ENCODE measurements around the gene DLL1. TPM values are rescaled to one million over a fixed set of nuclear protein-coding genes. Genes with fewer than 3 reads are reported as not detected.
A peak's percentile ranks its signal among the peaks of the same experiment; 100 is the strongest.

Gene DLL1
- total and polyA plus RNA-seq, 9 donors, result 12.8 to 24.7 (median 17.9) TPM

DNA sequence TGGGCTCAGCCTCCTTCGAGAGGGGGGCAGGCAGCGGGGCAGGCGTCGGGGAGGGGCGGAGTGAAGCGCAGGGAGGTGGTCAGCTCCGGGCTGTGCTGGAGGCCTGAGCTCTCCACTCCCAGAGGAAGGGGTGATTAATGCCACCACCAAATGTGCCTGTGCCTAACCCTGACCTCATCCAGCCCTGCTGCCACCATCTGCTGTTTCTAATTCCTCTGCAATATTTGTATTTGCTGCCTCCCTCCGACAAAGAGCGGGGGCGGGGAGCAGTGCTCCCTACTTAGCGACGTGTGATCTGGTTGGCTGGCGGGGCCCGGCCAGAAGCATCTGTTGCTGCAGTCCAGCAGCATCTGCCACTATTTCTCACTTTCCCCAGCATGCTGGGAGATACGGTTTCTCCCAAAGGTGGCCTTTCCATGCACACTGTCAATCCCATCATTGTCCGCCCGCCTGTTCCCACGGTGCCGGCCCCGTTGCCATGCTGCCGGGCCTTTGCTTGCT is 47.0 kb downstream of the DLL1 start:
- no peaks in the 10 kb centered on the region for H3K36me3 ChIP-seq (ENCODE audit: control insufficient read depth, insufficient read depth, low read length)
- peak; percentile 77 for DNase-seq
- peak overlapping the region; percentile 47 for H3K27ac ChIP-seq (ENCODE audit: low read length)
- peaks cover 15% of the 10 kb centered on the region for H3K27me3 ChIP-seq (ENCODE audit: control insufficient read depth, insufficient read depth, low read length)
- H3K9me3 ChIP-seq (replicated peaks; ENCODE audit: control insufficient read depth, low read depth, low read length), result no peaks in the 10 kb centered on the region
- H3K4me1 ChIP-seq (ENCODE audit: control insufficient read depth, insufficient read depth, low read length), result peaks cover 43% of the 10 kb centered on the region
- no peak overlapping the region for H3K4me3 ChIP-seq (ENCODE audit: low read length)
- 8% methylated on average over 11 of the region's 21 CpGs for WGBS (ENCODE audit: insufficient coverage)

DNA sequence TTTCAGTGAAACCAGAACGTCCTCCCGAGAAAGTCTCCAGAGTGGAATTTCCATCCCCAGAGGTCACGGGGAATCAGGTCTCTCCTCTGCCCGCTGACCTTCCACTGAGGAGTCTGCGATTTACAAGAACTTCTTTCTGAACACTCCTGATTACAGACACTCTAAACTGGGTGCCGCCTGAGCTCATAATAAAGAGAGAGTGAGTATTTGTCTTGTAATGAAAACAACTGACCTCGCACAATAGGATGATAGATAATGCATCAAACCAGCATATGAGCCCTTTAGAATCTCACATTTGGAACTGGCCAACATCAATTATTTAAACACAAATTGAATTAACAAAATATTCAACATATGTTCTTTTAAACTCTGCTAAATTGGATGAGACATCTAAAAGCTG is 47.5 kb downstream of the DLL1 start:
- H3K9me3 ChIP-seq (replicated peaks; ENCODE audit: control insufficient read depth, low read depth, low read length), result no peaks in the 10 kb centered on the region

DNA sequence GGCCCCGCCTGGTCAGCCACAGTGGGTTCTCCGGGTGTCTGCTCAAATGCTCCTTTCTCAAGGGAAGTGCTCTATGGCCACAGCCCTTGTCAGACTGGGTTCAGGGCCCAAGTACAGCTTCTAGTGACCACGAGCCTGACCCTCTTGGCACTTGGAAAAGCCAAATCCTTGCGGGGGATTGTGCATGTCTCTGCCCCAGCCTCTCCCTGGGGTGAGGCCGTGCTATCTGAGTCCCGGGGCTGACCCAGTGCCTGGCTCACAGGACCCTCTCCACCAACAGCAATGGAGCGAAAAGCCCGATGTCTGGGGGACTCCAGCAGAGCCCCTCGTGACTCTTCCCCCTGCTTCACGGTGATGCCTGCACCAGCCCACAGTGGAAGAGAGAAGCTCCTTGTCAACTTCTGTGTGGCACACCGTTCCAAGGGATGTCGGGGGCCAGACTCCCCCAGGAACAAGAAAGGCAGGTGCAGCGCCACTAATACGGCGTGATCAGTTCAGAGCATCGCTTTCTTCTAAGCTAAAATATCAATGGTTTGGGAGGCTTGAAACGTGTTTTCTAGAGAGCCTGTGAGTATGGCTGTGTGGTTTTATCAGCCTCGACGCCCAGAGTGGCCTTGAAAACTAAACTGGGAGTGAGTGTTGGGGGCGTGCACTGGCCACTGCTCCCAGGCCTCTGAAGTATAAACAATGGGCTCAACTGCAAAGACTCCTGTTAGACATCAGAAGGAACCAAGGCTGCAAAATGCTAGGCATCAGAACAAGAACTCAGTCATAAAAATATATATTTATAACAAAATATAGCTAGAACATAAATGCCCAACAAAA is 51.9 kb downstream of the DLL1 start:
- Histone ChIP-seq H3K9me3 (replicated peaks; ENCODE audit: control insufficient read depth, low read depth, low read length) (no peaks in the 10 kb centered on the region), H3K4me3 (ENCODE audit: low read length) (no peak overlapping the region), H3K27ac (ENCODE audit: low read length) (no peak overlapping the region), H3K27me3 (ENCODE audit: control insufficient read depth, insufficient read depth, low read length) (peaks cover 11% of the 10 kb centered on the region), H3K36me3 (ENCODE audit: control insufficient read depth, insufficient read depth, low read length) (no peaks in the 10 kb centered on the region), H3K4me1 (ENCODE audit: control insufficient read depth, insufficient read depth, low read length) (peaks cover 8% of the 10 kb centered on the region)
- no peak for DNase-seq
- WGBS (ENCODE audit: insufficient coverage), result 86% methylated on average over 17 of the region's 20 CpGs

More for the DNA sequence above, 47.5 kb downstream of the DLL1 start:
- Histone ChIP-seq H3K36me3 (ENCODE audit: control insufficient read depth, insufficient read depth, low read length) (no peaks in the 10 kb centered on the region), H3K4me3 (ENCODE audit: low read length) (no peak overlapping the region), H3K4me1 (ENCODE audit: control insufficient read depth, insufficient read depth, low read length) (peaks cover 39% of the 10 kb centered on the region), H3K27ac (ENCODE audit: low read length) (peak overlapping the region; percentile 47), H3K27me3 (ENCODE audit: control insufficient read depth, insufficient read depth, low read length) (peaks cover 15% of the 10 kb centered on the region)
- DNase-seq, result no peak
- WGBS (ENCODE audit: insufficient coverage), result 38% methylated on average over 3 of the region's 7 CpGs

DNA sequence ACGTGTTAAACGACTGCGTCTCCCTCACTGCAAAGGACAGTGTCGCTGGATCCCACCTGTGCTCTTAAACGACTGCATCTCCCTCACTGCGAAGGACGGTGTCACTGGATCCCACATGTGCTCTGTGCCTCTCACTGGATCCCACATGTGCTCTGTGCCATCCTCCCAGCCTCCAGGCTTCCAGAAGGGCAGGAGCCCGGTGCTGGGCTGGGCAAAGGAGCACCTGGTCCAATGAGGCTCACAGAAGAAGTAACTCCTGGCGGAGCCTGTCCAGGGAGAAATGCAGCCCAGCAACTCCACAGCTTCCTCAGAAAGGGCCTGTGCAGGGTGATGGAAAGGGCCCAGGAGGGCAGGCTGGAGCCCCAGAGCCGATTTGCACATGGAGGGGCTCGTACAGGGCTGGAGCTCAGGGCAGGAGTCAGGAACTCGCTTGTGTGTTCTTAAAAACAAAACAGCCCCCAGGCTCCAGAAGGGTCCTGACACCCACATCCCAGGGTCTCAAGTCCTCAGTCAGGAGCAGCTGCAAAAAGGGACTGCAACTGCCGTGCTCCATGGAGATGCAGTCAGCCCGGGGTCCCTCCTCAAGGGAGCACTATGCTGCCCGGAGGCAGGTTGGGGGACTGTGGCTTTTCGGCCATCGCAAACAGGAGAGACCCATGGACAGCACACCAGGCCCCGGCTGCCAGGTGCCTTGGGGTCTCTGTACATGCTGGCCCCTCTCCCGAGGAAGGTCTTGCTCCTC is 52.7 kb downstream of the DLL1 start:
- no peak for DNase-seq
- 79% methylated on average over 19 of the region's 19 CpGs for WGBS (ENCODE audit: insufficient coverage)
- H3K4me1 ChIP-seq (ENCODE audit: control insufficient read depth, insufficient read depth, low read length), result peaks cover under 1% of the 10 kb centered on the region
- peaks cover 9% of the 10 kb centered on the region for H3K27me3 ChIP-seq (ENCODE audit: control insufficient read depth, insufficient read depth, low read length)
- no peak overlapping the region for H3K27ac ChIP-seq (ENCODE audit: low read length)
- no peak overlapping the region for H3K4me3 ChIP-seq (ENCODE audit: low read length)
- H3K36me3 ChIP-seq (ENCODE audit: control insufficient read depth, insufficient read depth, low read length), result no peaks in the 10 kb centered on the region
- H3K9me3 ChIP-seq (replicated peaks; ENCODE audit: control insufficient read depth, low read depth, low read length), result no peaks in the 10 kb centered on the region

DNA sequence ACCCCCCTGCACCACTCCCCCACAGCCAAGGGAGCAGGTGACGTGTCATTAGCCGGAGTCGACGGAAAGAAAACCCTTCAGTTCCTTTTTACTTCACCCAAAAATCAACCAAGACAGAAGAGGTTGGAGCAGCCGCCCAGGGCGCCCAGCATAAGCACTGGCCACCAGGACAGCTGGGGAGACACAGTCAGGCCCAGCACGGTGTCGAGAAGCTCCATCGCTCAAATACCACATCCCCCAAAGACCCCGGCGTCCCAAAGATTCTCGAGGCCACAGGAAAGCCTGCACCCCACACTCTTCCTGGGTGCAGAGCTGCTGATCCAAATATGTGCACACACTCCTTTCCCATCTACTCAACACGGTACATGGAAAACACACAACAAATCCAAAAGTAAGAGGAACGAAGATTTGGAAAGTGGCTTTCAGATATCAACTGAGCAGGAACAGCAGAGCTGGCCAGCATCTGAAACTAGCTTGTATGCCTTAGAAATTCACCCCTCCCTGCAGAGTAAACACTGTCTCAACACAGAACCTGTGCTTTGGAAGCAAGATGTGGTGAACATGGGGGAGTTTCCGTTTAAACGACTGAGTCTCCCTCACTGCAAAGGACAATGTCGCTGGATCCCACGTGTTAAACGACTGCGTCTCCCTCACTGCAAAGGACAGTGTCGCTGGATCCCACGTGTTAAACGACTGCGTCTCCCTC is 54.6 kb downstream of the DLL1 start:
- WGBS (ENCODE audit: insufficient coverage), result 58% methylated on average over 13 of the region's 24 CpGs
- H3K27me3 ChIP-seq (ENCODE audit: control insufficient read depth, insufficient read depth, low read length), result peaks cover 8% of the 10 kb centered on the region
- DNase-seq, result no peak
- no peaks in the 10 kb centered on the region for H3K9me3 ChIP-seq (replicated peaks; ENCODE audit: control insufficient read depth, low read depth, low read length)
- H3K36me3 ChIP-seq (ENCODE audit: control insufficient read depth, insufficient read depth, low read length), result no peaks in the 10 kb centered on the region
- peaks cover 17% of the 10 kb centered on the region for H3K4me1 ChIP-seq (ENCODE audit: control insufficient read depth, insufficient read depth, low read length)
- H3K4me3 ChIP-seq (ENCODE audit: low read length), result no peak overlapping the region
- no peak overlapping the region for H3K27ac ChIP-seq (ENCODE audit: low read length)

DNA sequence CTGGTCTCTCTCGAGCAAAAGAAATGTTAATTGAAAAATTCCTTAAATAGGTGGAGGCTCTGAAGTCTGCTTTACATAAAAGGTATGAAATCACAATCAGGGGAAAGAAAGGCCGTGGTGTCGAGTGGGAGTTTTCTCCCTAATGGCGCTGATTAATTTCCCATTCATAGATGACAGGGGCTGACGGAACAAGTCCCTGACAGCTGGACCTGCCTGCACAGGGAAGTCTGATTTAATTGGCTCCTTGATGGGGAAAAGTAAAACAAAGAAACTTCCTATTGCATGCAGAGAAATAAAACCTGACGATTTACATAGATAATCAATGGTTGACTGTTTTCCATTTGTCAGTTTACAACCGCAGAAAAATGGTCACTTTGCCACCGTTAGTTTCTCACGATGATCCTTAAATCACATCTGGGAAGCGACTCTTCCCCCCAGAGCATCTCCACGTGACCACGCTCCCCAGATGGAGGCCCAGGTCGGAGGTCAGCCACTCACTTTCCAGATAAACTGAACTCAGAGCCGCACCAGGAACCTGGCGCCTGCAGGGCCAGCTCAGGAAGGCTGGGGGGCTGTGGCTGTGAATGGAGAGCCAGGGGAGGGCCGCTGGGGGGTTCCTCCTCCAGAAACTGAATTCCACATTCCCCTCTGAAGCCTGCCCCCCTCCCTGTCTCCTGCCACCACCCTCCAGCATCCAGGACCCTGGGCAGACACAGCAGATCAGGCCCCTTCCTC is 55.3 kb downstream of the DLL1 start:
- no peaks in the 10 kb centered on the region for H3K36me3 ChIP-seq (ENCODE audit: control insufficient read depth, insufficient read depth, low read length)
- H3K27ac ChIP-seq (ENCODE audit: low read length), result no peak overlapping the region
- peaks cover 8% of the 10 kb centered on the region for H3K27me3 ChIP-seq (ENCODE audit: control insufficient read depth, insufficient read depth, low read length)
- 70% methylated on average over 7 of the region's 16 CpGs for WGBS (ENCODE audit: insufficient coverage)
- no peak for DNase-seq
- no peaks in the 10 kb centered on the region for H3K9me3 ChIP-seq (replicated peaks; ENCODE audit: control insufficient read depth, low read depth, low read length)
- peaks cover 24% of the 10 kb centered on the region for H3K4me1 ChIP-seq (ENCODE audit: control insufficient read depth, insufficient read depth, low read length)
- no peak overlapping the region for H3K4me3 ChIP-seq (ENCODE audit: low read length)

DNA sequence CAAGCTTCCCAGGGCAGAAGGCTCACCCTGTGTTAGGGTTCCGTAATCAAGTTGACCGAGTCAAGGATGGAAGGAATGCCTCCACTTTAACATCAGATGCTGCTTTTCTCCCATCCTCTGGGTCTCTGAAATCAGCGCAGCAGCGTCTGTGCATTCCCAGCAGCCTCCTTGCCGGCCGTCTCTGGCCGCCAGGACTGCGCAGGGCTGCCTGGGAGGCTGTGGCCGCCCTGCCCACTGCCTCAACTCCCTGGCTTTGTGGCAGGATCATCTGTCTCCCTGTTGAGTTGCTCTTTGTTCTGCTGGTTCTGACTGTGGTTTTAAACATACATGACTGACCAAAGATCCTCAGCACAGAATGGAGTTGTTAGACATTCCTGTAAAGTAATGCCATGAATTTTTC is 56.5 kb downstream of the DLL1 start:
- peaks cover 8% of the 10 kb centered on the region for H3K27me3 ChIP-seq (ENCODE audit: control insufficient read depth, insufficient read depth, low read length)

DNA sequence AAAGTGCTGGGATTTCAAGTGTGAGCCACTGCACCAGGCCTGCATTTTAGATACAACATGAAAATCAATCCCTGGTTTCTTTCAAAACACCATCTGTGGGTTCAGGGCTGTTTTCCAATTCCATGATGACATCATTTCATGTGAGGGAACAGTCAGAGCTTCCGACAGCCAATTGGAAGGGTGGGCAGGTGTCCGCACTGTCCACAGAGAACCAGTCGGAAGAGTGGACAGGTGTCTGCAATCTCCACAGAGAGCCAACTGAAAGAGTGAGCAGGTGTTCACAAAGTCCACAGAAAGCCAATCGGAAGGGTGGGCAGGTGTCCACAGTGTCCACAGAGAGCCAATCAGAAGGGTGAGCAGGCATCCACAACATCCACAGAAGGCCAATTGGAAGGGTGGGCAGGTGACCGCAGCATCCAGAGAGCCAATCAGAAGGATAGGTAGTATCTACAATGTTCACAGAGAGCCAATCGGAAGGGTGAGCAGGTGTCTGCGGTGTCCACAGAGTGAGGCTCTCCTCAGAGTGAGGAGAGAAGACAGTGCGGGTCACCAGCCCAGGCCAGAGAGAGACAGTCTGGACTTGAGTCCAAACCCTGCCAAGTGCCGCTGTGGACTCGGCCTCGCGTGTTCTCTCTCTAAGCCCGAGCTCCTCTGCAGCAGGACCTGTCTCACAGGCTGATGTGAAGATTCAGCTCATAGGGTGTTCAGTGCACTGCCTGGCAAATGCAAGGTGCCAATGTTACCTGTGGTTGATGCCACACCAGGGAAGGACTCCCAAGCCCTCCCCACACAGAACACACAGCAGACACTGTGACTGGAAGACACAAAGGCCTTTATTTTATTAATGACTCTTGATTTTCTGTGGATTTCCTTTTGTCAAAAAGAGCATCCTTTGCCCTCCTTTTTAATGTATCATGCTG is 57.3 kb downstream of the DLL1 start:
- Histone ChIP-seq H3K27ac (ENCODE audit: low read length) (no peak overlapping the region), H3K4me1 (ENCODE audit: control insufficient read depth, insufficient read depth, low read length) (peaks cover 38% of the 10 kb centered on the region), H3K36me3 (ENCODE audit: control insufficient read depth, insufficient read depth, low read length) (no peaks in the 10 kb centered on the region), H3K27me3 (ENCODE audit: control insufficient read depth, insufficient read depth, low read length) (peaks cover 8% of the 10 kb centered on the region), H3K4me3 (ENCODE audit: low read length) (no peak overlapping the region), H3K9me3 (replicated peaks; ENCODE audit: control insufficient read depth, low read depth, low read length) (no peaks in the 10 kb centered on the region)
- WGBS (ENCODE audit: insufficient coverage), result 81% methylated on average over 10 of the region's 13 CpGs
- DNase-seq, result no peak

More for the DNA sequence above, 56.5 kb downstream of the DLL1 start:
- Histone ChIP-seq H3K4me3 (ENCODE audit: low read length) (no peak overlapping the region), H3K9me3 (replicated peaks; ENCODE audit: control insufficient read depth, low read depth, low read length) (no peaks in the 10 kb centered on the region), H3K36me3 (ENCODE audit: control insufficient read depth, insufficient read depth, low read length) (no peaks in the 10 kb centered on the region), H3K27ac (ENCODE audit: low read length) (no peak overlapping the region), H3K4me1 (ENCODE audit: control insufficient read depth, insufficient read depth, low read length) (peaks cover 36% of the 10 kb centered on the region)
- no peak for DNase-seq
- 88% methylated on average over 9 of the region's 9 CpGs for WGBS (ENCODE audit: insufficient coverage)

Measured in muscle of leg (tissue), 11 donors.